Spleen (tissue), 11 donors: Measurements from ENCODE around the gene COL6A3. TPM values are rescaled to one million over a fixed set of nuclear protein-coding genes. Genes with fewer than 3 reads are reported as not detected.

Source experiments
- DNase-seq: peaks from one replicate; pipeline ENCODE4 v3.0.0-alpha.2; 2020
- H3K27ac ChIP-seq, 8 donors: fragments of 200-600 bp; sonication (generic) in 7 of 8; 1 replicate in 4 of 8; 2 replicates in 4 of 8; pipeline versions ENCODE4 v1.5.0 to v1.8.0; 2016 to 2021; ENCODE audit warnings: inconsistent platforms in 4 of 8, mild to moderate bottlenecking in 4 of 8, moderate library complexity in 1 of 8
- H3K27me3 ChIP-seq, 7 donors: fragments of 200-600 bp; sonication (generic) in 6 of 7; replicated peaks in 1 of 7; 1 replicate in 4 of 7; 2 replicates in 3 of 7; pipeline versions ENCODE4 v1.5.0 to v1.8.0; 2016 to 2021; ENCODE audit warnings: inconsistent platforms in 3 of 7, mild to moderate bottlenecking in 1 of 7
- H3K36me3 ChIP-seq, 6 donors: fragments of 200-600 bp; sonication (generic) in 5 of 6; 1 replicate in 4 of 6; 2 replicates in 2 of 6; pipeline versions ENCODE4 v1.5.0 to v1.8.0; 2016 to 2021; ENCODE audit warnings: inconsistent platforms in 2 of 6
- H3K4me1 ChIP-seq, 6 donors: fragments of 200-600 bp; sonication (generic) in 5 of 6; 1 replicate in 3 of 6; 2 replicates in 3 of 6; pipeline versions ENCODE4 v1.5.0 to v1.8.0; 2016 to 2021; ENCODE audit warnings: inconsistent platforms in 3 of 6
- H3K4me3 ChIP-seq, 8 donors: fragments of 200-600 bp; sonication (generic) in 7 of 8; 1 replicate in 4 of 8; 2 replicates in 4 of 8; pipeline versions ENCODE4 v1.5.0 to v1.8.0; 2016 to 2021; ENCODE audit warnings: inconsistent platforms in 4 of 8, mild to moderate bottlenecking in 4 of 8, moderate library complexity in 2 of 8
- H3K9me3 ChIP-seq, 8 donors: fragments of 200-600 bp; sonication (generic) in 7 of 8; 1 replicate in 4 of 8; 2 replicates in 4 of 8; pipeline versions ENCODE4 v1.5.0 to v1.8.0; 2016 to 2021; ENCODE audit warnings: inconsistent platforms in 4 of 8
- POLR2A ChIP-seq, 3 donors: fragments of 450-650 bp; IDR thresholded peaks; one replicate each; pipeline ENCODE4 v1.5.1; 2017; ENCODE audit warnings: antibody characterized with exemption in 3 of 3, mild to moderate bottlenecking in 1 of 3
- POLR2AphosphoS5 ChIP-seq, 3 donors: sonication (generic); formaldehyde crosslinking; IDR thresholded peaks; one replicate each; pipeline ENCODE4 v1.5.1; 2017; ENCODE audit warnings: antibody characterized with exemption in 3 of 3
- WGBS, 5 donors: extraction: QIAGEN DNeasy Blood & Tissue Kit in 3 of 5; methylation state at CpG; one replicate each; pipeline versions ENCODE4 v1.1.5 to v1.1.7; 2013 to 2018; 5-methylcytosine and 5-hydroxymethylcytosine counted together
- intact Hi-C: fragments of 100-400 bp; cut with DNase I; formaldehyde crosslinking; loops from one replicate; pipeline ENCODE4 v1.15.0; 2023; ENCODE audit warnings: low total_unique reads
- polyA plus RNA-seq, 3 donors: library from polyadenylated mRNA; stranded (reverse); fragments of 200-250 nt; gene quantifications; one replicate each; pipeline ENCODE4 v1.2.1, GENCODE V29; 2013
- total RNA-seq, 7 donors: library from RNA; depleted of rRNA in 3 of 7; stranded (reverse); fragments of >200 nt in 3 of 7; fragmentation: NEBNext Ultra II Directional in 4 of 7; extraction: Animal tissue kit (Norgen Biotek cat#: 25700) in 4 of 7; gene quantifications; one replicate each; pipeline versions ENCODE4 v1.1.0 to v1.2.1, GENCODE V29; 2016 to 2021
- TF ChIP-seq, protein P1 (sequence below), 11 experiments: fragments of 200-600 bp in 7 of 11; fragments of 450-650 bp in 4 of 11; sonication (generic) in 4 of 11; IDR thresholded peaks in 8 of 11; conservative IDR thresholded peaks in 3 of 11; 1 replicate in 7 of 11; 2 replicates in 4 of 11; pipeline versions ENCODE4 v1.4.0 to v1.8.0; 2016 to 2021; ENCODE audit warnings: antibody characterized with exemption in 11 of 11, inconsistent platforms in 4 of 11, mild to moderate bottlenecking in 1 of 11
- donor health status: healthy with polysubstance abuse.
- donor health status: DM: no; HTN: no; CAD: no; lungs with moderate emphysema.
- donor health status: DM: no; HTN: no; CAD: no.
- donor health status: Bipolar disorder and iron deficiency.
- donor health status: healthy.
- donor health status: DM: no; HTN: no; CAD: no.
- donor health status: DM: yes; HTN: yes; CAD: no.

COL6A3 gene
- total and polyA plus RNA-seq, 10 donors = 8.3 to 146 (median 65.4) TPM

DNA sequence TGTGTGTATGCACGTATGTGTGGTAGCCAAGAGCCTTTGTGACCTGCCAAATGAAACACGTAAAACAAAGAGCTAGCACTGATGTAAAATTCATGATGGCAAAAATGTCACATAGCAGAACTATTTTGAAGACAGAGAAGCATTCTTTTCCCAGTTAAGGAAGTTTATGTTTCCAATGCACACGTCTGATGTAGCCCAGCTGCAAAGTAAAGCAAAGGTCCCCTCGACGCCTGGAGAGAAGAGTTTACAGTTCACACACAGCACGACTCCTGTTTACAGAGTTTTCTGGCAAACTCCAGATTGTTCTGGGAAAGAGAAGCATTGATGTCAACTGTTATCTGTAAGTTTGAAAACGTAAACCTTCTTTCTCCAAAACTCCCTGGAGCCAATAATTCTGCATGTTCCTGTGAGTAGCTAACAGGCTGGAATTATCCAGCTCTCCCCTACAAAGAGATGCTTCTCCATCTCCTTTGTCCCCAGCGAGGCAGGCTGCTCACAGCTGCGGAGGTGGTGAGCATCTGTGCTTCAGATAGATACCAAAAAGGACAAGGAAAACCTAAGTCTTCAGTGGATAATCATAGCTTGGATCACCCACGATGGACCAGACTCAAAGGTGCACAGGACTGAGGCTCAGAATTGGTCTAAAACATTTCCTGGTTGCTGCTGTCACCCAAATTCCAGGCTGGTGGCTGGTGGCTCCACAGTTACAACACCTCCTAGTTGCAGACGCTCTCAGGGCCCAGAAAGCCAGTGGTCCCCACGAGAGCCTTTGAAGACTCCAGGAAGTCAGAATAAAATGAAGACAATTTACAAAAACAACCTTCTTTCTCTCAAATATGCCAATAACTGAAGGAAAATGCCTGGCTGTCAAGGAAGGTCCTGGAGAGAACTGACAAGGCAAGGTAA lies 87.4 kb downstream of the COL6A3 start:
- WGBS, 5 donors = 60 to 78% (median 69%) methylated on average over 12 of the region's 12 CpGs
- DNase-seq = no peak
- Histone ChIP-seq H3K36me3 (no peaks in the 10 kb centered on the region), H3K27ac (no peak overlapping the region), H3K27me3 (peaks cover 0 to 11% (median 0%) of the 10 kb centered on the region in 7 donors), H3K4me3 (no peak overlapping the region), H3K4me1 (no peaks in the 10 kb centered on the region), H3K9me3 (no peaks in the 10 kb centered on the region)
- TF ChIP-seq POLR2AphosphoS5 (IDR thresholded peaks at IDR 0.05) = no peak
- TF ChIP-seq POLR2A (IDR thresholded peaks at IDR 0.05) = no peak
- TF ChIP-seq, protein P1, sequence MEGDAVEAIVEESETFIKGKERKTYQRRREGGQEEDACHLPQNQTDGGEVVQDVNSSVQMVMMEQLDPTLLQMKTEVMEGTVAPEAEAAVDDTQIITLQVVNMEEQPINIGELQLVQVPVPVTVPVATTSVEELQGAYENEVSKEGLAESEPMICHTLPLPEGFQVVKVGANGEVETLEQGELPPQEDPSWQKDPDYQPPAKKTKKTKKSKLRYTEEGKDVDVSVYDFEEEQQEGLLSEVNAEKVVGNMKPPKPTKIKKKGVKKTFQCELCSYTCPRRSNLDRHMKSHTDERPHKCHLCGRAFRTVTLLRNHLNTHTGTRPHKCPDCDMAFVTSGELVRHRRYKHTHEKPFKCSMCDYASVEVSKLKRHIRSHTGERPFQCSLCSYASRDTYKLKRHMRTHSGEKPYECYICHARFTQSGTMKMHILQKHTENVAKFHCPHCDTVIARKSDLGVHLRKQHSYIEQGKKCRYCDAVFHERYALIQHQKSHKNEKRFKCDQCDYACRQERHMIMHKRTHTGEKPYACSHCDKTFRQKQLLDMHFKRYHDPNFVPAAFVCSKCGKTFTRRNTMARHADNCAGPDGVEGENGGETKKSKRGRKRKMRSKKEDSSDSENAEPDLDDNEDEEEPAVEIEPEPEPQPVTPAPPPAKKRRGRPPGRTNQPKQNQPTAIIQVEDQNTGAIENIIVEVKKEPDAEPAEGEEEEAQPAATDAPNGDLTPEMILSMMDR (IDR thresholded peaks at IDR 0.05 in 8 of 11, conservative IDR thresholded peaks at IDR 0.05 in 3 of 11) = no peak
- intact Hi-C loops = no loop called here

DNA sequence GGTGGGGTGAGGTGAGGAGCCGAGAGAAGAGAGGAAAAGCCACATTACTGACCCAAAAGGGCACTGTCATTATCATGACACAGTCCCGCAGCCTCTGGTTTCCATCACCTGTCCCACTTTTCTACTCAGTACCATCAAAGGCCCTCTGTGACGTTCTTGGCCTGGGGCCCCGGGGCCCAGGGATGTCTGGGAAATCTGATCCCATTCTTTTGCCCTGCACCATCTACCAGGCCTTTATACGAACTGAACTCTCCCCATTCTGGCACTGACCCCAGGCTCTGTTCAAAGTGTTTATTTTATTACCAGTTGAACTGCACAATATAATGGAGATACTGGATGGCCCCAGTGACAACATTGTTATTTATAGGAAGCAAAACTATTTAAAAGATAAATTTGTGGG lies 89.1 kb downstream of the COL6A3 start:
- no peak for DNase-seq
- no peak overlapping the region for H3K27ac ChIP-seq
- H3K9me3 ChIP-seq = no peaks in the 10 kb centered on the region
- TF ChIP-seq POLR2AphosphoS5 (IDR thresholded peaks at IDR 0.05) = no peak
- TF ChIP-seq POLR2A (IDR thresholded peaks at IDR 0.05) = no peak
- TF ChIP-seq, protein P1 (IDR thresholded peaks at IDR 0.05 in 8 of 11, conservative IDR thresholded peaks at IDR 0.05 in 3 of 11) = no peak
- H3K4me3 ChIP-seq = no peak overlapping the region
- intact Hi-C loops = no loop called here
- H3K4me1 ChIP-seq = no peaks in the 10 kb centered on the region
- WGBS, 5 donors = 55 to 79% (median 74%) methylated on average over 5 of the region's 5 CpGs
- no peaks in the 10 kb centered on the region for H3K36me3 ChIP-seq
- peaks cover 0 to 18% (median 0%) of the 10 kb centered on the region in 7 donors for H3K27me3 ChIP-seq

DNA sequence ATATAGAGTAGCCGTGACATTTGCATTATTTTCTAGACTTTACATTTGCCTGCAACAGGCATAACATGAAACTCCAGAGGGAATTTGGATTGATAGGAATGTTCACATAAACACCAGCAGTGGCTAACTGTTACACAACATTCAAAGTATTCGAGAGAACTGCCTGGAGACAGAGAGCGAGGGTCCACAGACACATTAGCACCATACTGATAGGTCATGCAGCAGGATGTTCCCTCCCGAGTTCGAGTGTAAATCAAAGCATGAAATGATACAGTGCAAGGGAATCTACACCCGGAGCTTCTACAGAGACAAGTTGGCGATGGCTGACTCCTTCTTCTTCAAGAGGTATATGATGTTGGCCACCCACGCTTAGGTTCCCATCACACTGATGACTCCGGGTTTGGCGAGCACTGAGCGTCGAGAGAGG lies 89.5 kb downstream of the COL6A3 start:
- intact Hi-C loops = no loop called here
- peaks cover 0 to 18% (median 0%) of the 10 kb centered on the region in 7 donors for H3K27me3 ChIP-seq
- H3K27ac ChIP-seq = no peak overlapping the region
- TF ChIP-seq POLR2A (IDR thresholded peaks at IDR 0.05) (no peak), POLR2AphosphoS5 (IDR thresholded peaks at IDR 0.05) (no peak)
- TF ChIP-seq, protein P1 (IDR thresholded peaks at IDR 0.05 in 8 of 11, conservative IDR thresholded peaks at IDR 0.05 in 3 of 11) = no peak
- no peak for DNase-seq
- H3K4me1 ChIP-seq = no peaks in the 10 kb centered on the region
- no peaks in the 10 kb centered on the region for H3K9me3 ChIP-seq
- no peaks in the 10 kb centered on the region for H3K36me3 ChIP-seq
- H3K4me3 ChIP-seq = no peak overlapping the region
- 77 to 83% (median 78%) methylated on average over 12 of the region's 12 CpGs for WGBS, 5 donors

DNA sequence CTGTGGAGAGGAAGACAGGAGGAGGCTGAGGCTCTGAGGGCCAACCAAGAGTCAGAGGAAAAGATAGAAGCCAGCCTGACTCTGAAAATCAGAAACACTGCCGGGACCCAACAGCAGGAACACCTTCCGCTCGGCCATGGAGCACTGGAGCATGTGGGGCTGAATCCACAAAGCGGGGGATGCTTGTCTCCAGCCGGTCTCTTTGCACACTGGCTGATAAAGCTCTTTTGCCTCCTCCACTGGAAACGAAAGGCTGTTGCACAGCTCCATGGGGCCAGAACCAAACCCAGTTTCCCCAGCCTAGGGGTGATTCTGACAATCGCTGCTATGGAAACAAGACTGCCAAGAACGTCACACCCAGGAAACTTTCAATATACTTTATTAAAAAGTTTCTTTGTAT lies 90.3 kb downstream of the COL6A3 start:
- Histone ChIP-seq H3K4me1 (no peaks in the 10 kb centered on the region), H3K27ac (no peak overlapping the region), H3K4me3 (no peak overlapping the region), H3K27me3 (peaks cover 0 to 18% (median 0%) of the 10 kb centered on the region in 7 donors), H3K9me3 (no peaks in the 10 kb centered on the region), H3K36me3 (no peaks in the 10 kb centered on the region)
- TF ChIP-seq POLR2A (IDR thresholded peaks at IDR 0.05) (no peak), POLR2AphosphoS5 (IDR thresholded peaks at IDR 0.05) (no peak)
- TF ChIP-seq, protein P1 (IDR thresholded peaks at IDR 0.05 in 8 of 11, conservative IDR thresholded peaks at IDR 0.05 in 3 of 11) = no peak
- intact Hi-C loops = no loop called here
- 82 to 94% (median 89%) methylated on average over 8 of the region's 8 CpGs for WGBS, 5 donors
- no peak for DNase-seq
